ENCODE data around the gene LCE2D. TPM values are rescaled to one million over a fixed set of nuclear protein-coding genes. Genes with fewer than 3 reads are reported as not detected.
A peak's percentile ranks its signal among the peaks of the same experiment; 100 is the strongest.
"Not testable (repeated sequence)": the region's sequence is repeated elsewhere in the genome, so short reads cannot be mapped to it uniquely, and the experiment has no call there.

Gene LCE2D, protein sequence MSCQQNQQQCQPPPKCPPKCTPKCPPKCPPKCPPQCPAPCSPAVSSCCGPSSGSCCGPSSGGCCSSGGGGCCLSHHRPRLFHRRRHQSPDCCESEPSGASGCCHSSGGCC
- polyA plus RNA-seq (ENCODE audit: insufficient read length), result not detected

DNA sequence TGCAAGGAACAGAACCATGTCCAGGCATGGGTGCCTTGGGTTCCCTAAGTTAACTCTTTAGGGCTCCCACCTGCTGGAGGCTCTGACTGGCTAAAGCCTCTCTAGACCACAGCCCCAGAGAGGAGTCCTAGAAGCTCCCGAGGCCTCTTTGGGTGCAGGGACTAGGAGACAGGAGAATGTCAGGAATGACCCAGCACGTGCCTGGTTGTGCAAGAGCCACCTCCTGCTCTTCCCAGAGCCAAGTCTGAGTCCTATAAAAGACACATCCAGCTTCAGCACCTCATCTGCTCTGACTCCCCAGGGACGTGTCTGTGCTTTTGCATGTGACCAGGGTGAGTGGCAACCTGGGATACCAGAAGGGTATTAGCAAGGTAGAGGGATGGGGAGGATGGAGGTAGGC is at the start of gene LCE2D:
LCE2D (plus strand) TSS at position 283 of the 400 bp plus-strand sequence. CDS start 726 bp downstream, outside the sequence.
- DNase-seq (ENCODE audit: low read depth), result no peak

- DNase-seq (ENCODE audit: low read depth), result no peak
Measured at GRCh38 chr1:152613511-152613910, 49.7 kb upstream of the LCE2D start, which contains the start of gene LCE3B. Gene LCE3B (plus strand): TSS chr1:152613811. CDS start chr1:152613811, 0 bp downstream.

- DNase-seq (ENCODE audit: low read depth), result no peak
Measured at GRCh38 chr1:152621993-152622392, 41.2 kb upstream of the LCE2D start.

GRCh38 chr1:152622803-152623202 is 40.4 kb upstream of the LCE2D start, which contains the start of gene LCE3A:
Gene LCE3A (minus strand): TSS chr1:152623103. CDS start chr1:152623103, 0 bp downstream.
- DNase-seq (ENCODE audit: low read depth), result no peak

- DNase-seq (ENCODE audit: low read depth), result no peak
Measured at GRCh38 chr1:152623203-152623844, 39.9 kb upstream of the LCE2D start.

DNA sequence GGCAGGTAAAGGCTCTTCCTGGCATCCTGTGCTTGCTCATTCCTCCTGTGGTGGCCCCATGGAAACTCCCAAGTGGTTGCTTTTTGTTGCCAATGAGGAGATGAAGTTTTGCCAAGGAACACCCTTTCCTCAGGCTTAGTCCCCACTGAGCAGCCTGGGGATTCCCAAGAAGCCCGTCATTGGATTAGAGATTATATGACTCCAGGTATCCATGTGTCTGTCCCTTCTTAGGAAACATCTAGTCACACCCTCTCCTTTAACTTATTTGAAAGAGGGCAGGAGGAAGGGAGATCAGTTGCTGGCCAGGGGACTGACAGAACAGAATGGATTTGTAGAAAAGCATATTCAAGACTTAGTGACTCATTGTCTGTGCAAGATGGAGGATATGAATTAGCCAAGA is 36.4 kb upstream of the LCE2D start:
- DNase-seq (ENCODE audit: low read depth), result no peak

- DNase-seq (ENCODE audit: low read depth), result no peak
Measured at GRCh38 chr1:152630596-152630995, 32.6 kb upstream of the LCE2D start.

GRCh38 chr1:152640351-152640750 is 22.8 kb upstream of the LCE2D start:
- no peak for DNase-seq (ENCODE audit: low read depth)

DNA sequence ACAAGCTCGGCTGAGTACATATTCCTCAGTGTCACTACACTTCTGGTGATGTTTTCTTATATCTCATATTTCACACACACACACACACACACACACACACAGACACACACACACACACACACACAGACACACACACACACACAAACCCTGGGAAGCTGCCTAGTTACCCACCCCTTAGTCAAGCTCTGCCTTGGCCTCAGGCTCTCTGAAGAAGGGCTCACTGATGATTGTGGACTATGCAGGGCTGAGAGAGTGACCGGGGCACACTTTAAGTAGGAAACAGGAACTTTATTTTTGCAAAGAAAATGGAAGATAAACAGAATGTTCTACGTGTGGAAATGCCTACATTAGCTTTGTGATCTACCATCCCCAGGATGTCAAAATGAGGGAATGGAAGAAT is 19.2 kb upstream of the LCE2D start:
- DNase-seq (ENCODE audit: low read depth), result no peak

- no peak for DNase-seq (ENCODE audit: low read depth)
Measured at GRCh38 chr1:152645146-152645545, 18.0 kb upstream of the LCE2D start.

DNA sequence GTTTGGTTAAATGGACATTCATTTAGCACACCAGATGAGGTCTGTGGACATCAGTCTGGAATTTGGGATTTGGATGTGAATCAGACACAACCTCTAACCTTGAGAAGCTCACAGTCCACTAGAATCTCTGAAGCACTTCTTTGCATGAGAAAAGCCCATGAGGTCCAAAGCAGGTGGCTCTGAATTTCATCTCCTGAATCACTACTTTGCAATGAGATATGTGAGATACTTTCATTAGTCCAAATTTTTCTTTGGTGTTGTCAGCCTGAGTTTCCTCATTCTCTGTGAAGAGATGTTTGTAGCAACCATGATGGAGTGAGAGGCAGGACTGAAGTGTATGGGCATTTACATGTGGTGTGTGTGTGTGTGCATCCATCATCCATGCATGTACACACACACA is 16.5 kb upstream of the LCE2D start:
- no peak for DNase-seq (ENCODE audit: low read depth)

- DNase-seq (ENCODE audit: low read depth), result no peak
Measured at GRCh38 chr1:152654110-152654509, 9.1 kb upstream of the LCE2D start.

- DNase-seq (ENCODE audit: low read depth), result no peak
Measured at GRCh38 chr1:152656459-152656858, 6.7 kb upstream of the LCE2D start.

GRCh38 chr1:152657677-152658076 is 5.5 kb upstream of the LCE2D start:
- no peak for DNase-seq (ENCODE audit: low read depth)

DNA sequence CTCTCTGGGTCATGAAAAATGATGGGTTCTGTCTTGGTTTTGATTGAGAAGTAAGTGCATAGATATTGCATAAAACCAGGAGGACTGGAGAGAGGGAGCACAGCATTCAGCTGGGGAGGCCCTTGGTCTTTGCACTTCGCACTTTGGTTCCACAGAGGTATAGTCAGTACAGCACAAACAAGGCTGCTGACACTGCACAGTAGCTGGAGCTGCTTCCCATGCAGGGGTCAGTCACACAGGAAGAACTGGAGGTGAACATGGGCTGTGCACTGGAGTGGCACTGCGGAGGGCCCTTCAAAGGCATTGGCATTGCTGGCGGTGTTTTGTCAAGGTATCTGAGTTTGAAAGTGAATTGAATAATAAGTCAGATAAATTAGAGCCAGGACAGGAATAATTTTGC is 4.5 kb upstream of the LCE2D start:
- DNase-seq (ENCODE audit: low read depth), result no peak

DNA sequence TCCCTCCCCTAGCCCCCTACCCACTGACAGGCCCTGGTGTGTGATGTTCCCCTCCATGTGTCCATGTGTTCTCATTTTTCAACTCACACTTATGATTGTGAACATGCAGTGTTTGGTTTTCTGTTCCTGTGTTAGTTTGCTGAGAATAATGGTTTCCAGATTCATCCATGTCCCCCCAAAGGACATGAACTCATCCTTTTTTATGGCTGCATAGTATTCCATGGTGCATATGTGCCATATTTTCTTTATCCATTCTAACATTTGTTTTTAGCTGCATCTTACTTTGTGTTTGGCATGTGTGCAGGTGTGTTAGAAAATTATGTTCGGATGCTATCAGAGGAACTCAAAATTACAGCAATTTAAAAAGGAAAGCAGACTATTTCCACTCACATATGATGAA is 3.0 kb downstream of the LCE2D start:
- DNase-seq (ENCODE audit: low read depth), result not testable (repeated sequence)

DNA sequence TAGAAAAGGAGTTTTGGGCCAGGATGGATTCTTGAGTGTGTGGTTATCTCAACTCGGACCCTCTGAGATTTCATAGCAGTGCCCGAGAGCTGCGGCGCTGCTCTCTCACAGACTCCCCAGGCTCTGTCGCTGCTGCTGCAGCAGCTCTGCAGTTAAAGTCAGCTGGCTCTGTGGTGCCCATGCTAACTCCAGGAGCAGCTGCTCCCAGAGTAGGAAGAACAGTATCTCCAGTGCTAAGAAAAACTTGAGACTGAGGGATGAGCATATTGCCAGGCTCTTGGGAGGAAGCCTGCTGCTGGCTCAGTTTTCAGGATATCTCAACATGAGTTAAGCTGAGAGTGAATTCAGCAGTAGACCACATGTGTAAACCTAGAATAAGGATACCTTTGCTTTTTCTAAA is 4.5 kb downstream of the LCE2D start:
- DNase-seq (ENCODE audit: low read depth), result no peak

DNA sequence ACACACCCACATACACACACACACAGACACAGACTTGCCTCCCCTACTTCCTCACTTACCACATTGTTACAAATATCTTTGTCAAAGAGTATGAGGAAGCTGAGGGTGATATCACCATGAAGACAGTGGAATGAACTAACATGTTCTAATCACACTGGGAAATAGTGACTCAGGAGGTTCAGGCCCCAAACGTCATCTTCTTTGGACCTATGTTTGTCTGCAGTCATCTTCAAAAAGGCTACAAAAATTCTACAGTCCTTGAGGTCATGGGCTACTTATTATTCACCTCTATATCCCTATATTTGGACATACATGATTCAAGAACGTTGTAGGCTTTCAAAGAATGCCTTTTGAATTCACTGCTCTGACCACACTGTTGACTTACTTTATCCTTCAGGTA is 9.8 kb downstream of the LCE2D start:
- no peak for DNase-seq (ENCODE audit: low read depth)

- not testable (repeated sequence) for DNase-seq (ENCODE audit: low read depth)
Measured at GRCh38 chr1:152674983-152675382, 11.8 kb downstream of the LCE2D start, which contains the start of gene LCE2C. Gene LCE2C (plus strand): TSS chr1:152675279. CDS start chr1:152676016, 737 bp downstream.

DNA sequence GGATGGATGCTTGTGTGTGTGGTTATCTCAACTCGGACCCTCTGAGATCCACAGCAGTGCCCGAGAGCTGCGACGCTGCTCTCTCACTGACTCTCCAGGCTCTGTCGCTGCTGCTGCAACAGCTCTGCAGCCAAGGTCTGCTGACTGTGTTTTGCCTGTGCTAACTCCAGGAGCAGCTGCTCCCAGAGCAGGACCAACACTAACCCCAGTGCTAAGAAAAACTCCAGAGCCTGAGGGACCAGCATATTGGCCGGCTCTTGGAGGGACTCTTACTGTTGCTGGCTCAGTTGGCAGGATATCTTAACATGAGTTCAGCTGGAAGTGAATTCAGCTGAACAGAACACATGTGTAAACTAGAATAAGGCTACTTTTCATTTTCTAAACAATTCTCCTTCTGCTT is 16.3 kb downstream of the LCE2D start:
- DNase-seq (ENCODE audit: low read depth), result peak; percentile 22

- DNase-seq (ENCODE audit: low read depth), result no peak
Measured at GRCh38 chr1:152681616-152682015, 18.4 kb downstream of the LCE2D start.

DNA sequence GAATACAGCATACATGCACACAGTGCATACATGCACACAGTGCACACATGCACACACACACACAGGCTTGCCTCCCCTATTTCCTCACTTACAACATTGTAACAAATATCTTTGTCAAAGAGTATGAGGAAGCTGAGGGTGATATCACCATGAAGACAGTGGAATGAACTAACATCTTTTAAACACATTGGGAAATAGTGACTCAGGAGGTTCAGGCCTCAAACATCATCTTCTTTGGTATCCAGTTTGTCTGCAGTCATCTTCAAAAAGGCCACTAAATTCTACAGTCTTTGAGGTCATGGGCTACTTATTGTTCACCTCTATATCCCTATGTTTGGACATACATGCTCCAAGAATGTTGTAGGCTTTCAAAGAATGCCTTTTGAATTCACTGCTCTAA is 20.7 kb downstream of the LCE2D start:
- no peak for DNase-seq (ENCODE audit: low read depth)

- DNase-seq (ENCODE audit: low read depth), result not testable (repeated sequence)
Measured at GRCh38 chr1:152685823-152686222, 22.6 kb downstream of the LCE2D start, which contains the start of gene LCE2B. Gene LCE2B (plus strand): TSS chr1:152686123. CDS start chr1:152686844, 721 bp downstream.

All from forelimb muscle (tissue), 1 donor.